DMS114 treated with DMSO at 0.1 percent for 48 hours (cell line): ENCODE data around the gene GUCY1B1.

Source experiments
- DNase-seq: peaks from one replicate; lab custom pipeline; 2025; ENCODE audit not compliant: unreplicated experiment; lab: John Stamatoyannopoulos, UW

GUCY1B1 gene

DNA sequence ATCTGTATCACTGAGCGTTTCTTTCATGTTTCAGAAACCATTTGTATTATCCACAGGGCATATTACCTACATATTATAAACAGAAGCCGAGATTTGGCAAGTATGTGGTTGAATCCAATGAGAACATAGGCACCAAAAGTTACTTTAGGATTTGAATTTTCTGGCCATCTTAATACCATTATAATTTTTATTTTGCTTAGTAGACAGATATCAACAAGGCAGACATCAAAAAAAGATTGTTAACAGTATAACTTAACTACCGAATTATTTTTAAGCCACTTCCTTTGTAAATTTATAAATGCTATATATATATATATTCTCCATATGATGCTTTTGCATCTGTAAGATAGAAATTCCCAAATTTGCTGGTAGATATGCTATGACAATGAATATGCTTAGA, 2.2 kb downstream of the GUCY1B1 start:
- DNase-seq = no peak

DNA sequence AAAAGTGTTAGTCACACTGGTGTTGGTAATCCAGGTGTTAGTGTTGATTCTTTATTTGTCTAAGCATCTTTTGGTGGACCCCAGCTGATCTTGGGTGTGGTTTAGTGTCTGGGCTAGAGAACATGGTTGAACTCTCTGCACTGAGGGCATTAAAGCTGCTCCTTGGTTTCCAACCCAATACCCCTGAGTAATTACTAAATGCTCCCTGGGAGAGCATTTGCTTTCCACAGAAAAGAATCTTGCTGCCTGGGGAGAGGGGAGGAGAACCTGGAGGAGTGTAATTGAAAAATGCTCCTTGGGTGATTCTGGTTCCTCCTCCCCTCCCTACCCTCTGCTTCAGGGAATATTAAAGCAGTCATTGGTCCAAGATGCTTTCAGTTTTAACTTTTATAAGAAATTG, 3.1 kb downstream of the GUCY1B1 start:
- no peak for DNase-seq

DNA sequence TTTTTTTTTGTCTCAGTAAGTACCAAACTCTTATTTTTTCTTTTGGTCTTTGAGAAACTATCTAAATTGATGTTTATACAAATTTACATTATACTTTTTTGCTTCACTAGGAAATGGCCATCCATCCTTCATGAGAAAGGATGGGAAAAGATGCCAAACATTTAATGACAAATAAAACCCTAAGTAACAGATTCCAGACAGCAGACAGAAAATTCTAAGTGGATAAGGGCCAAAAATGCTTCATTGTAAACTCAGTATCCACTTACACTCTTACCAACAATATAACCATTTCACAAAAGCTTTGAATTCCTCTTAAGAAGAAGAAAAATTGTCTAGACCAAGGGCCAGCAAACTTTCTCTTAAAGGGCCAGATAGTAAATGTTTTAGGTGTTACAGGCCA, 3.5 kb downstream of the GUCY1B1 start:
- no peak for DNase-seq

DNA sequence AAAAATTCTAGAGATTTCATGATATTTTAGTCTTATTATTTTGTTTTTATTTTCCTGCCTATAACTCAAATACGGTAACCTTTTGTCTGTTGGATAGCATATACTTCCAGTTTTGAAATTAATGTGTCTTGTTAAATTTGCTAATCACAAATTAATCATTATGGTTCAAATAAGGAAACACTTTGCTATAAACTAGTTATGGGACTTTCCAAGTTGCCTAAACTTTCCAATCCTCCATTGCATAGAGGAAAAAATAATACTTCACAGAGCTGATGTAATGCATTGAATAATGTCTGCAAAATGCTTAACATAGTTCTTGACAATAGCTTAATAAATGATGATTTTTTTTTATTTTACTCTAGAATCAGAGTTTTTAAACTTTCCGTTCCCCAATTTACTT, 4.7 kb downstream of the GUCY1B1 start:
- DNase-seq = no peak

DNA sequence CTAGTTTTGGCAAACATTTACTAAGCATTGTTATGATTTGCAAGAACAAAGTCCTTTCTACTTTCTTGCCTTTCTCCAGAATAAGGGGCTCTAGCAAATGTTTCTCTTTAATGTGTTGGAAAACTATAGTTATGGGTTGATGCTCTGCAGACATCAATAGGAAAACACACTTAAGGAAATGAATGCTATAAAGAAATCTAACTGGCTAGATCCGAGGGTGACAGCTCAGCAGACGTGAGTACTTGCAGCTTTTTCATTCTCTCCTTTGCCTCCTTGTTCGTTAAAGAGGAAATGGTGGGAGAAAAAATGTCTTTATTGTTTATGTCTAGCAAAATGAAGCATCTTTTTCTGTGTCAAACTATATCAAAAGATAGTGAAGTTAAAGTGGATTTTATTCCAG, 6.3 kb downstream of the GUCY1B1 start:
- no peak for DNase-seq

DNA sequence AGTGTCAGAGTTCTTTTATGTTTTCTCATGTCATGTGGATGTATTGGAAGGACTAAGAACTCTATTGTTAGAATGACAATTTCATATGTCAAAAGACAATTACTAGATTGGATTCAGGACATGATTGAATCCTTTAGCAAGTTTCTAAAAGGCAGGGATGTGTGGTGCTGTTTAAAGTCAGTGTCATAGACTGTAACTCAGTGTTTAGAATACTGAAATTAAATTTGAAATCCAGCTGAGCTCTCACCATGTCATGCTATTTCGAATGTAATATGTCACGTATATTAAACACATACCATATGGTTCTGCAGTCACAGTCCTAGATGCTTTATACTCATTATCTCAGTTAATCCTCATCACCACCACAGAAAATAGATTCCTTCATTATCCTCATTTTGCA, 7.8 kb downstream of the GUCY1B1 start:
- no peak for DNase-seq

DNA sequence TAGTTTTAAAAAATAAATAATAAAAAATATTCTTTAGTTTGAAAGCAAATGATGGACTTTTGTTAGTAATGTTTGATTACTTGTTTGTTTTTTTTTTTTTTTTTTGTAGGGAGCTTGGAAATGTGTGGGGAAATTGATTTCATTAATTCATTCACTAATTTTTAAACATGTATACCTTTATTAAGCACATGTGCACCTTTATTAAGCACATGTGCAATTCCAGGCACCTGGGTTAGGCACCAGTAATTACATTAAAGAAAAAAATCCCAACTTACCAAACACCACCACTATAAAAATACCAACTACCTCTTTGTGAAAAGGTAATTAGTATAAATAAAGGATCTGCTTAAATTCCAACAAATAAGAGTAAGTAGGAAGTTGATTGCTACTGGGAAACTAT, 9.5 kb downstream of the GUCY1B1 start:
- no peak for DNase-seq

DNA sequence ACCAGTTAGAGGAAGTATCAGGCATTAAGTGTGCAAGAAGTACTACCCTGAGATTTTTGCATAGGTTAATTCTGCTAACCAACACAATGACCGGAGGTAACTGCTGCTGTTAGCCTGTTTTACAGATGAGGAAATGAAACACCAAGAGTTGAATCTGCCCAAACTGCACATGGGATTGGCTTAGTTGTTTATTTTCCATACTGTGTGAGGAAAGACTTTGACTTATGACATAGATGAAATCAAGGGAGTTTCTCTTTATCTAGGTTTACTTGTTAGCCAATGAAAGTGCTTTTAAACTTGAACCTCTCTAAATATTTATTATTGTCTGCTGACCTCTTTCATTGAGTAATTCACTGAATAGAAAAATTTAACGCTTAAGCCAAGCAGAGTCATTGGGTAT, 10.3 kb downstream of the GUCY1B1 start:
- DNase-seq = no peak

DNA sequence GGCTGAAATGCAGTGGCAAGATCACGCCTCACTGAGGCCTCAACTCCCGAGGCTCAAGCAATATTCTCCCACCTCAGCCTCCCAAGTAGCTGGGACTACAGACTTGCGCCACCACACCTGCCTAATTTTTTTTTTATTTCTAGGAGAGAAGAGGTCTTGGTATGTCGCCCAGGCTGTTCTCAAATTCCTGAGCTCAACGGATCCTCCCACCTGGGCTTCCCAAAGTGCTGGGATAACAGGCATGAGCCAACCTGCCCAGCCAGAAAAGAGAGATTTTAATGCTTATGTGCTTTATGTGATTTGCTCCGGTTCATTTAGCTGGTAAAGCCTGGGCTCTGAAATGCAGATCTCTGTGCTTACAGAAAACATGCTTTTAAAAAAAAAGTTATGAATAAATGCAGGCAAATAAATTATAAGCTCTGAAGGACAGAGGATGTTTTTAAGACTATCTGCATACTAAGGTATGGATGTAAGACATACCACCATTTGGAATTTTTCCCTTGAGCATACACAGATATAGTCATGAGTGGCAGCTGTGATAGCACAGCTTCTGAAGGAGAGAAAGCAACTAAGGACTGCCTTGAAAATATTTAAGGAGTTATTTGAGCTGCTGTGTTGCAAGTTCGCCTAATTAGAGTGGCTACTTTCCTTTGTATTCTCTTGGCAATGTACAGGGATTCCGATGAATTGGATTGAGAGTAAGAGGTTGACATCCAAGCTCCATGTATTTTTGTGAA, 13.8 kb downstream of the GUCY1B1 start:
- no peak for DNase-seq

DNA sequence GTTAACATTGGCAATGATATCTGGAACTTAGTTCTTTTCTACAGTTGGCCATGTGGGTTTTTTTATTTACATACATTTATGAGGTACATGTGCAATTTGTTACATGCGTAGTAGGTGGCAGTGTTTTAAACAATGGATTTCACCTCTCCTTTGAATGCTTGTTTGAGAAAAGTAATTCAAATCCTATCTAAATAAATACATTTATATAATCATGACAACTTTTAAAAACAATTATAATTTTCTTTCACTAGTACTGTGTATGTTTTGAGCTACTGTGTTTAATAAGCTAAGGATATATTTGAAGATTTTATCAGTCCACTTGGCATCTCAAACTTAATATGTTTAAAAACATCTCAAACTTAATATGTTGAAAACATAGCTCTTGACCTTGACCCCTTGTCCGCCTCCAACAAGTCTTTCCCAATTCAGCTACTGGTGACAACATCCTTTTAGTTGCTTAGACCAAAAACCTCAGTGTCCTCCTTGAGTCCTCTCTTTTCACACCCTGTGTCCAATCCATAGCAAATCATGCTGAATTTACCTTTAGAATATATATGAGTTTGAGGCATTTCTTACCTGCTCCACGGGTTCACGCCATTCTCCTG, 14.5 kb downstream of the GUCY1B1 start:
- DNase-seq = no peak

DNA sequence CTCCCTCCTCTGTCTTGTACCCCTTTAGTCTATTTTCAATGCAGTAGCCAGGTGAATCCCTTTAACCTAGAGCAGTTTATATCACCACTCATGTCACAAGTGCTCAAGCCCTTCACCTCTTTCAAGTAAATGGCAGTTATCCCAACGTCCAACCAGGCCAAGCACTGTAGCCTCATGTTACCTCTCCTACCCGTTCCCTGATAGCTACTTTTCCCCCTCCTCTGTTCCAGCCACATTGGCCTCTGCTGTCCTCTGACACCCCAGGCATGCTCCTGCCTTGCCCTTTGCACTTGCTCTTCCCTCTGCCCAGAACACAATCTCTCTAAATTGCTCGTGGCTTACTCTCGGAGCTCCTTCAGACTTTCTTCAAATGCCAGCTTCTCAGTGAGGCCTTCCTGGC, 15.2 kb downstream of the GUCY1B1 start:
- DNase-seq = no peak

DNA sequence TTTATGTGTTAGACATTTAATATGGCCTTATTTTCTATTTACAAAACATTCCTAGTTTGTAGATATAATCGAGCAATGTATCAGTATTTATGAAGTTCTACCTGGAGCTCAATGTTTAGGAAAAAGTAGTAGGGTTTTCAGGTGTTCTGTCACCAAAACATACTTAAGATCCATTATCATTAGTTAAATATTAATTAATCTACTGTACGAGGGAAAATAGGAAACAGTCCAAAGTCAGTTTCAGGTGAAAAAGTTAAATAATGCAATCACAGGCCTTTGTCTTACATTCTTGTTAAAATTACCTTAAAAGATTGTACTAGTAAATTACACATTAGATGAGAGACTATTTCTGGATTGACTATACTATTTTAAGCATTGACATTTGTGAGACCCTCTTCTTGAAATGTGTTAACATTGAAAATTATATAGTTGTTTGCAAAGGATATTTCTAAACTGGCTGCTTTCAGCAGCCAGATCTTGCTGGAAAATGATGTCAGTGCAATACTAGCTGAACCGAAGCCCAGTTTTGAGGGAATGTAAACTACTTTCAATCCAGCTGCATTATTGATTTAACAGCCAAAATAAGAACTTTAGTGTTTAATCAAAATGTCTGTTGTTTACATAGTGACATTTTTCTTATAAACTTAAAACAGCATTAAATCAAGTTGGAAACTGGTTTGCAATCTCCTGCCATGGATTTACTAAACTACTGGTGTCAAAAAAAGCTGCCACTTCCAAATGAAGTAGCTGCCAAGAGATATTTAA, 19.3 kb downstream of the GUCY1B1 start:
- DNase-seq = no peak

DNA sequence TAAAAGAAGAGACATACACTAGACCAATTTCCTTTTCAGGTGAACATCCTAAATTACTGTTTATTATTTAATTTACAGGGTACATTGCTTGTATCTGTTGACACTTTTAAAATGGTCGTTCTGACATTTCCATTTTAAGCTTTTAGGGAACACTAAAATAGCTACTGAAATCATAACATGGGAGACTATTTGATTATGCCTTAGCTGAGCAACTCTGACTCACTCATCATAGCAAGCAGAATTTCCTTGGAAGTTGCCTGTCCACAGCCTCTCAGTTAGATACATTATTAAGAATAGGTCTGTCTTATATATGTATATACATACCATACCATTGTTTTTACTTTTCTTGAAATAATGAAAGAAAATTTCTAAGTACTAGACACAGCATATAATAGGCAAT, 22.0 kb downstream of the GUCY1B1 start:
- DNase-seq = no peak

DNA sequence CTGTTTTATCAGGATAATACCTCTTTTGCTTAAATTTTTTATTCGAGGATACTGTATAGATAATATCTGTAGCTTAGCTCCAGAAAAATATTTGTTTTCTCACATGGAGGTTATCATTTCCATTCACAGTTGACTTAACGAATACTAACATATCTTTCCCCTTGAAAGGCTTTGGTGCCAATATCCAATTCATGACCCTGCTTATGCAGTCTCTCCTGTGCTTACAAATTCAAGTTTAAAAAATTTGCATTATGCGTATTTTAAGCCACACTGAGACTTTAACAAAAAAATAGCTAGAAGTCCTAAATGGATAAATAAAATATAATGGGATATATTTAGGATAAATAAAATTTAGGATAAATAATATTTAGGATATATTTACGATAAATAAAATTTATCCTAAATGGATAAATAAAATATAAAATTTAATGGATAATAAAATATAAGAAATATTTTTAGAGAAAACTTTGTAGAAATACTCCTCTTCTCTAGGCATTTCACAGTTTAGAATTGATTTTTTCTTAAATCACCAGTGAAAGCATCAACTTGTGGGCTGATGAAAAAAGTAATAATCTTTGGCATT, 22.5 kb downstream of the GUCY1B1 start:
- DNase-seq = no peak

DNA sequence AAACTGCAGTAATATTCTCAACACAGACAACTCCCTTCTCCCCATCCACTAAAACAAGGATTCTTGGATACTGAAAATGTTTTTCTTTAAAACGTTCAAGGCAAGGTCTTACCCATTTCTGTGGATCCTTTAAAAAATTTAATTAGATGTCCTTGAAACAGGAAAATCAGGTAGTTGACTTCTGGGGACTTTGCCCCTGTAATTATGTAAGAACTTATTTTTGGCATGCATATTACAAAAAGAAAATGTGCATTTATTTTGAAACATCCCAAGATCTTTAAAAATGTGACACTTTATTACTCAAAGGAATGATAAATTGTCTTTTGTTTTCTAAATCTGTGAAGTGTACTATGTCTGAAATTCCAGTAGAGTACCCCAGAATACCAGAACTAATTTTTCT, 25.8 kb downstream of the GUCY1B1 start:
- no peak for DNase-seq

DNA sequence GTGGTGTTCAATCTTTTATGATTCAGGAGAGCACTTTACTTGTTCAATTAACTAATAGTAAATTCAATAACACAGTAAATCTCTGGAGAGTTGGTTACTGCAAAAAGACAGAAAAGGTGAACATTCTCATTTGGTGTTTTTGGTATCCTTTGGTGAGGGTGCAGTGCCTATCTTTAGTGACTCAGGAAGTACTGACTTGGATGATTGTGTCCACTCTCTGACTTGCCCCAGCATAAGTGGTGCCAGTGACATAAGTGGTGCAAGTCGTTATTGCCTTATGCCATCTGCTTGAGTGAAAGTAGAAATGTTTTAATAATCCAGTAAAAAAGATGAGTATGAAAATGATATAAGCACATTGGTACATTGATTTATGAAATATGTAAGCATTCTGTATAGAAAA, 27.0 kb downstream of the GUCY1B1 start:
- no peak for DNase-seq

DNA sequence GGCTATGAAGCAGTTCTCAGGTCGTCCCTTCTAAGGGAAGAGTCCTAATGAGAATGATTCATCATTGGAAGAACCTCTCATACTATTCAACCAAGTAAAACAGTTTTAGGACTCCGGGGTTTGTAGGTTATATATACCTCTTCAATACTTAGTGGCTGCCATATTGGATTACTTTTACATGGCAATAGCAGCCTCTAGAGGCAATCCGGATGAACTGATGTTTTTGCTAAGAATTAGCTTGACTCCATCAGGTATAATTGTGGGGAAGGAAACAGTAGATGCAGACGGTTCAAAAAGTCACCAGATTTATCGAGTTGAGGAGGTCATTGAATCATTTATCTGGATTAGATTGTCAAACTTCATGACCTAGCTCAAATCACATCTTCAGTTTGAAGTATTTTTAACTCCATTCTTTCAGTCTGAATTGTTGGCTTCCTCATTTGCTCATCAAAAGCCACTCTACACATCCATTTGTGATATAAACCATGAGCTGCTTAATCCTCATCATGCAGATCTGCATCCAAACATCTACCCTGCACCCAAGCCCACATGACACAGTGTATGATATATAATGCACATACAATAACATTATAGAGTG, 28.4 kb downstream of the GUCY1B1 start:
- DNase-seq = peak; percentile 11

DNA sequence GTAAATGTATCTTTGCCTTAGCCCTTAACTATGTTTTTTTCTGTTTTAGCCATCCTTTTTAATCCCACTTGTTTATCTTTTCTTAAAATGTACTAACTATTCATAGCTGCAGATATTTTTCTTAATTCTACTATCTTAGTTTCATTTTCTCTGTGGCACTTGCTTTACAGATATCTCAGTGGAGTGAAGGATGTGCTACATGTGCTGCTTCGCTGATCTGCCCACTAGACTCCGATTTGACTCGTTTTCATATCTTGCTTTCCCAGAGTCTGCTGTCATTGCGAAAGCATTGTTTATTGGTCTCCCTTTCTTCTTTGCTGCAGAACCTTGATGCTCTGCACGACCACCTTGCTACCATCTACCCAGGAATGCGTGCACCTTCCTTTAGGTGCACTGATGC, 30.6 kb downstream of the GUCY1B1 start:
- no peak for DNase-seq

DNA sequence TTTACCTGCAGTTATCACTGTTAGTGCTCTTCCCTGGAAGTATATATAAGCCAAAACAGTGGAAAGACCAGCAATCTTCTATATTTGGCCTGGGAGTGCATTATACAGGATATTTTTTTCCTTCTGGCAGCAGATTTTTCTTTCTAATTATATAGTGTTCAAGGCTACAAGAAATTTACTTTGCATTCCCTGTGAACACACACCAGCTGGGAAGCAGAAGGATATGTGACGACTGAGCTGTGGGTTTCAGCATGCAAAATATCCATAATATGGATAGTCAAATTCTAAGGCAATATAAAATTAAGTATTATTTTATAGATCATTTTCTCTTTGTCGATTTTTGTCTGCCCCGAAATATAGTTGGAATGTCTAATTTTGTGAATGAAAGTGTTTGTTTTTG, 31.2 kb downstream of the GUCY1B1 start:
- DNase-seq = no peak

DNA sequence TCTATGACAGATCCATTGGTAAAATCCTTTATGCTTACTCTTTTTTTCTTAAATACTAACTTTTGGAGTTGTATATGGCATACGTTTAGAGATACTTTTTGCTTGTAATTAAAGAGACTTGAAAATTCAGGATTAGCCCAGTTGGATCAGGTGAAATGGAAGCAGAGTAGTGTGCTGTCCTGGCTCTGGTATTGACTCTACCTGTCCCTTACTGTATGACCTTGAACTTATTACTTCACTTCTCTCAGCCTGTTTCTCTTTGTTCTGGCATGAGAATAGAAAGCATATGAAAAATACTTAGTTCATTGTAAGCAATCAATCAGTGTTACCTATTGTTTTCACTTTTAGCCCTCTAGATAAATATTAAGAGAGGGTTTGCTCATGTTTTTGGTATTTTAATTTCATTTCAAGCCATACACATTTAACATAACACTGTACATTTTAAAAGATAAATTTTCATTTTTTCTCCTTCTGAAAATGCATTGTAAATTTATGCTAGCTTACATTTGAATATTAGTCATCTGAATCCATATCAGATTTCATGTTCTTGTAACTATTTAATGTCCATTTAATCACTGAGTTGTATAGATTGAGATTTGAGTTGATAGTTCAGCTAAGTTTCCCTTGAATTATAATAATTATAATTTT, 35.9 kb downstream of the GUCY1B1 start:
- no peak for DNase-seq

DNA sequence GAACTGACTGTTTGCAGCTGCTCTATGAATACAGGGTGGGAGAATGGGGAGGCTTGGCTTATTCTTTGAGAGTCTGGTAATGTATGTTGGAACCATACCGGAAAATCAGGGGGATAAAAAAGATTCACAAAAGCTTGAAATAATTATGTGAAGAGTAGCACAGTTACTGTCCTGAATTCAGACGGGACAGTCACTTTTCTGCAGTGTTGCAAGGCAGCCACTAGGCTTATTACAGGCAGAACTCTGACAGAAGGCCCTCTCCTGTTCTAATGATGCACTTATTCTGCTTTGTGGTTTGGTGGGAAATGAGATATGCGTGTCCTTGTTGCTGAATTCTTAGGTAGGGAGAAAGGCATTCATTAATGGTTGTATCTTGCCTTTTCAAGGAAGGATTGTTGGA, 37.2 kb downstream of the GUCY1B1 start:
- DNase-seq = peak; percentile 12
